Breast epithelium (tissue), 4 donors: ENCODE measurements around the gene RAPH1. TPM values are rescaled to one million over a fixed set of nuclear protein-coding genes. Genes with fewer than 3 reads are reported as not detected.

Experiments used
- DNase-seq, 2 donors: peaks; one replicate each; pipeline ENCODE4 v3.0.0-alpha.2; 2019; ENCODE audit warnings: low spot score in 2 of 2
- H3K27ac ChIP-seq, 2 donors: fragments of 200-600 bp; sonication (generic) in 1 of 2; one replicate each; pipeline ENCODE4 v1.5.1; 2016 to 2019; ENCODE audit warnings: mild to moderate bottlenecking in 1 of 2
- H3K27me3 ChIP-seq, 2 donors: fragments of 200-600 bp; sonication (generic) in 1 of 2; one replicate each; pipeline versions ENCODE4 v1.5.1 to v1.6.0; 2017 to 2019; ENCODE audit warnings: control low read depth in 1 of 2, mild to moderate bottlenecking in 1 of 2
- H3K36me3 ChIP-seq: fragments of 200-600 bp; one replicate; pipeline ENCODE4 v1.5.1; 2019
- H3K4me1 ChIP-seq, 2 donors: fragments of 200-600 bp; sonication (generic); one replicate each; pipeline ENCODE4 v1.5.1; 2016 to 2019; ENCODE audit warnings: control low read depth in 1 of 2
- H3K4me3 ChIP-seq, 3 donors: fragments of 200-600 bp; sonication (generic); 1 replicate in 2 of 3; 2 replicates in 1 of 3; pipeline ENCODE4 v1.5.1; 2016 to 2019; ENCODE audit warnings: mild to moderate bottlenecking in 3 of 3, moderate library complexity in 2 of 3
- H3K9me3 ChIP-seq, 2 donors: fragments of 200-600 bp; sonication (generic) in 1 of 2; one replicate each; pipeline ENCODE4 v1.5.1; 2016 to 2019; ENCODE audit warnings: control low read depth in 1 of 2
- POLR2A ChIP-seq: fragments of 450-650 bp; IDR thresholded peaks from one replicate; pipeline ENCODE4 v1.6.1; 2016; ENCODE audit warnings: antibody characterized with exemption, mild to moderate bottlenecking, moderate library complexity
- POLR2AphosphoS5 ChIP-seq, 3 donors: sonication (generic); formaldehyde crosslinking; IDR thresholded peaks; one replicate each; pipeline ENCODE4 v1.6.1; 2017; ENCODE audit warnings: antibody characterized with exemption in 3 of 3
- intact Hi-C: fragments of 100-400 bp; cut with DNase I; formaldehyde crosslinking; loops from one replicate; pipeline ENCODE4 v1.15.1; 2023; ENCODE audit warnings: low total_unique reads
- total RNA-seq, 3 donors: library from RNA; depleted of rRNA; stranded (reverse); fragments of >200 nt; gene quantifications; one replicate each; pipeline ENCODE4 v1.1.0, GENCODE V29; 2016
- TF ChIP-seq, protein P1 (sequence below), 3 donors: fragments of 450-650 bp; IDR thresholded peaks; one replicate each; pipeline ENCODE4 v1.5.1; 2016 to 2017; ENCODE audit warnings: antibody characterized with exemption in 3 of 3, mild to moderate bottlenecking in 3 of 3, moderate library complexity in 3 of 3

Gene RAPH1
- total RNA-seq, 3 donors from 2014 or later, result 33.0 to 66.9 (median 62.3) TPM

DNA sequence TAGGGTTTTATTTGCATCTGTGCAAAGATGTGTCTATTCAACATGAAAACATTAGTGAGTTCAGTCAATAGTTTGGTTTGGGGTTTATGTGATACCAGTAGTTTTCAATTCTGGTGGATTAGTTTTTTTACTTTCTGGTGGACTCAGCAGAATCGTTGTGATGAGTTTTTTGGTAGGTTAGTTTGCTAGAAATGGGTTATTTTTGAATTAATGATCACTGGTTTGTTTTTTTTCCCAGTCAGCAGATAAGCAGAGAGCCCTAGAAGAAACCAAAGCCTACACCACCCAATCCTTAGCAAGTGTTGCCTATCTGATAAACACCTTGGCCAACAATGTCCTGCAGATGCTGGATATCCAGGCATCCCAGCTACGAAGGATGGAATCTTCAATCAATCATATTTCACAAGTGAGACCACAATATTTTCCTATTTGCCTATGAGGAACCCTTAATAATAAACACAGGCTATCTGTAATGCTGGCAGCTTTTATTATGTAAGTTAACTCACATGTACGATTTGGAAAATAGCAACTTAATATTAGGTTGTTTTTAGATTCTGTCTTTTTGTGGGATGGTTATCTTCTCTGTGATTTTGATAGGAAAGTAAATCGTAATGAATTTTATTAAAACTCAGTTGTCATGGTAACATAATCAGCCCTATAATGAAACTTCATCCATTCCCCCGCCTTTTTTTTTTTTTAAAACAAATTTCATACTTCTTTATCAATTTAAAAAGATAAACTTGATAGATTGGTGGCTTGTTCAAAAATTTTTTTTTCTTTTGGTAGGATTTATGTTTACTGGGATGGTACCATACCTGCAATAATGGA, 168.2 kb downstream of the RAPH1 start:
- intact Hi-C loops, result no loop called here
- Histone ChIP-seq H3K4me3 (no peak overlapping the region), H3K36me3 (no peaks in the 10 kb centered on the region), H3K9me3 (no peaks in the 10 kb centered on the region), H3K27ac (no peak overlapping the region), H3K27me3 (no peaks in the 10 kb centered on the region), H3K4me1 (no peaks in the 10 kb centered on the region)
- TF ChIP-seq POLR2A (no peak), POLR2AphosphoS5 (IDR thresholded peaks at IDR 0.05) (no peak)
- TF ChIP-seq, protein P1, sequence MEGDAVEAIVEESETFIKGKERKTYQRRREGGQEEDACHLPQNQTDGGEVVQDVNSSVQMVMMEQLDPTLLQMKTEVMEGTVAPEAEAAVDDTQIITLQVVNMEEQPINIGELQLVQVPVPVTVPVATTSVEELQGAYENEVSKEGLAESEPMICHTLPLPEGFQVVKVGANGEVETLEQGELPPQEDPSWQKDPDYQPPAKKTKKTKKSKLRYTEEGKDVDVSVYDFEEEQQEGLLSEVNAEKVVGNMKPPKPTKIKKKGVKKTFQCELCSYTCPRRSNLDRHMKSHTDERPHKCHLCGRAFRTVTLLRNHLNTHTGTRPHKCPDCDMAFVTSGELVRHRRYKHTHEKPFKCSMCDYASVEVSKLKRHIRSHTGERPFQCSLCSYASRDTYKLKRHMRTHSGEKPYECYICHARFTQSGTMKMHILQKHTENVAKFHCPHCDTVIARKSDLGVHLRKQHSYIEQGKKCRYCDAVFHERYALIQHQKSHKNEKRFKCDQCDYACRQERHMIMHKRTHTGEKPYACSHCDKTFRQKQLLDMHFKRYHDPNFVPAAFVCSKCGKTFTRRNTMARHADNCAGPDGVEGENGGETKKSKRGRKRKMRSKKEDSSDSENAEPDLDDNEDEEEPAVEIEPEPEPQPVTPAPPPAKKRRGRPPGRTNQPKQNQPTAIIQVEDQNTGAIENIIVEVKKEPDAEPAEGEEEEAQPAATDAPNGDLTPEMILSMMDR (IDR thresholded peaks at IDR 0.05), result no peak
- no peak for DNase-seq

DNA sequence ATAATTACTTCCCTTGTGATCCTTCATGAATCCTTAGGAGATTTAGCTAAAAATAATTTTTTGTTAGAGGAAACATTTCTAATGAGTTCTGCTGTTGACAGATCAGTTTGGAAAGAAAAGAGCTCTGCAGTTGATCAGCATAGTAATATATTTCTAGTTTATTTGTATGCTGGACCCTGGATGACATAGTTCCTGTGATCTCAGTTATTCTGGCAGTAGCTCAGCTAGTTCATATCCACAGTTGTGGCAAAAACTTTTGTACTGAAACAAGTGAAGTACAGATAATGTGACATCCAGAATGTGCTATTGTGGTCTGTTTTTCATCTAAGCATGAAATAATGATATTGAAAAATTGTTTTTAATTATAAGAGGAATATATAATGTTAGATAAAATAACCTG, 173.2 kb downstream of the RAPH1 start:
- TF ChIP-seq POLR2A, result no peak
- TF ChIP-seq, protein P1 (IDR thresholded peaks at IDR 0.05), result no peak
- TF ChIP-seq POLR2AphosphoS5 (IDR thresholded peaks at IDR 0.05), result no peak
- Histone ChIP-seq H3K36me3 (no peaks in the 10 kb centered on the region), H3K9me3 (no peaks in the 10 kb centered on the region), H3K27me3 (no peaks in the 10 kb centered on the region), H3K4me3 (no peak overlapping the region), H3K4me1 (no peaks in the 10 kb centered on the region), H3K27ac (peak overlapping the region in 1 of 2 donors; percentile 0)
- DNase-seq, result no peak
- intact Hi-C loops, result no loop called here

DNA sequence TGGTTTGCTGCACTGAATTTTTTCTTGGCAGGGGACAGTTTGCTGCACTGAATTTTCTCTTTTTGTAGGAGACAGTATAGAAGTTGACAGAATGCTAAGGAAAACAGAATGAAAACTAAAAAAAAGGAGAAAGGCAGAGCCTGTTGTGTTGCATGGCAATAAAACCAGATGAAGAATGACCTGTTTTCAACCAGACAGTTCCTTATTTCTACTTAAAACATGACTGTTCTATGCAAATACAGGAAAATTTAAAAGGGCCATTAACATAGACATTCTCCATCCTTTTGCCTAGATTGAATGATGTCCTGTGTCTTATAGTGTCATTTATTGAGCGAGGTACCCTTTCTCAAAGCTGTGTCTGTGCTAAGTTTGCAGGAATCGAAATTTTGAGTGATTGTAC, 173.6 kb downstream of the RAPH1 start:
- DNase-seq, result no peak
- intact Hi-C loops, result no loop called here
- Histone ChIP-seq H3K9me3 (no peaks in the 10 kb centered on the region), H3K27me3 (no peaks in the 10 kb centered on the region), H3K4me3 (no peak overlapping the region), H3K4me1 (no peaks in the 10 kb centered on the region), H3K36me3 (no peaks in the 10 kb centered on the region), H3K27ac (peak overlapping the region in 1 of 2 donors; percentile 0)
- TF ChIP-seq POLR2AphosphoS5 (IDR thresholded peaks at IDR 0.05), result no peak
- no peak for TF ChIP-seq POLR2A
- TF ChIP-seq, protein P1 (IDR thresholded peaks at IDR 0.05), result no peak

DNA sequence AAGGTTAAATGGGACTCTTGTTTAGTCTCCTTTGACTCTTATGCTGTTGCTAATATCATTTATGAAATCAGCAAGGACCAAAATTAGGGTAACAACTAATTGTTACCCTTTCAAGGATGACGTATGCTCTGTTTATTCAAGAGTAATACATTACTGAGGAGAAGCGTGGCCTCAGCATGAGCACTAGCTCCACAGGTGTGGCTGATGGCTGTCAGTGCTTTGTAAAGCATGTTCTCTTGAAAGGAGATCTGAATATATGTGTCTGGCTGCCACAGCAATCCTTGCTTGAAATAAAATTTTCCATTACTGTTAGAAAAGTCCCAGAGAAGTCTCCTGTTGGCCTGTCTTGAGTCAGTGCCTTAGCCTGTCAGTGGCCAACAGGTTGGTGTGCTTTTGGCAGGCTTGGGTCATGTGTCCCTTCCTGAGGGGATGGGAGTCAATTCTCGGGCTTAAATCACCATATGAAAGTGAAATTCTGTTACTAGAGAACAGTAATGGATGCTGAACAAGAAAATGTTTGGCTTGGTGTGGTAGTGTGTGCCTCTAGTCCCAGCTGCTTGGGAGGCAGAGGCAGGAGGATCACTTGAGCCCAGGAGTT, 174.2 kb downstream of the RAPH1 start:
- no peaks in the 10 kb centered on the region for H3K4me1 ChIP-seq
- H3K27ac ChIP-seq, result peak overlapping the region in 1 of 2 donors; percentile 0
- no peaks in the 10 kb centered on the region for H3K36me3 ChIP-seq
- intact Hi-C loops, result no loop called here
- H3K9me3 ChIP-seq, result no peaks in the 10 kb centered on the region
- DNase-seq, result no peak
- TF ChIP-seq, protein P1 (IDR thresholded peaks at IDR 0.05), result no peak
- TF ChIP-seq POLR2AphosphoS5 (IDR thresholded peaks at IDR 0.05), result no peak
- no peak for TF ChIP-seq POLR2A
- no peaks in the 10 kb centered on the region for H3K27me3 ChIP-seq
- H3K4me3 ChIP-seq, result no peak overlapping the region

DNA sequence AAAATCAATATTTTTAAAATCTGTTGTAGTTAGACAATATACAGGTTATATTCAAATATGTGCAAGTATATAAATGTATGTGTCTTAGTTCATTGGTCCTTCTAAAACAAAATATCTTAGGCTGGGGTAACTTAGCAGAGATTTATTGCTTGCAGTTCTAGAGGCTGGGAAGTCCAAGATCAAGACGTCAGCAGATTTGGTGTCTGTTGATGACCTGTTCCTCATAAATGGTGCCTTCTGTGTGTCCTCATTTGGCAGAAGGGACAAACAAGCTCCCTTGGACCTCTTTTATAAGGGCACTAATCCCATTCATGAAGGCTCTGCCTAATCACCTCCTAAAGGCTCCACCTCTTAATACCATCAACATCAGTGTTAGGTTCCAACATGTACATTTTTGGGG, 175.7 kb downstream of the RAPH1 start:
- H3K27ac ChIP-seq, result no peak overlapping the region
- no peaks in the 10 kb centered on the region for H3K4me1 ChIP-seq
- no peaks in the 10 kb centered on the region for H3K27me3 ChIP-seq
- TF ChIP-seq POLR2A (no peak), POLR2AphosphoS5 (IDR thresholded peaks at IDR 0.05) (no peak)
- TF ChIP-seq, protein P1 (IDR thresholded peaks at IDR 0.05), result no peak
- H3K36me3 ChIP-seq, result no peaks in the 10 kb centered on the region
- H3K9me3 ChIP-seq, result no peaks in the 10 kb centered on the region
- intact Hi-C loops, result no loop called here
- no peak overlapping the region for H3K4me3 ChIP-seq
- no peak for DNase-seq
